Stimulated activated naive CD8-positive, alpha-beta T cell treated with anti-CD3 and anti-CD28 coated beads, Interleukin-15, amount 100 ng/mL, for 72 hours (primary cell): ENCODE results near the gene SLC2A8.

Experiments used
- ATAC-seq: fragments of 150-1000 bp; cut with Tn5 transposase; 2 replicates; pipeline ENCODE4 v1.10.0; 2021; ENCODE audit warnings: mild to moderate bottlenecking, moderate library complexity
- DNase-seq, 2 donors: peaks; one replicate each; pipeline ENCODE4 v3.0.0; 2021 to 2022
- H3K27ac Mint-ChIP-seq, 2 donors: one replicate each; pipeline ENCODE4 v1.8.0; 2022; ENCODE audit warnings: mild to moderate bottlenecking in 2 of 2, mixed read lengths in 2 of 2, moderate library complexity in 2 of 2
- H3K27me3 Mint-ChIP-seq: one replicate; pipeline ENCODE4 v1.8.0; 2022; ENCODE audit warnings: mixed read lengths
- H3K4me1 Mint-ChIP-seq: one replicate; pipeline ENCODE4 v1.8.0; 2022; ENCODE audit warnings: mild to moderate bottlenecking, mixed read lengths
- H3K4me3 Mint-ChIP-seq, 2 donors: one replicate each; pipeline ENCODE4 v1.8.0; 2022; ENCODE audit warnings: mild to moderate bottlenecking in 2 of 2, mixed read lengths in 2 of 2, moderate library complexity in 1 of 2
- H3K9me3 Mint-ChIP-seq, 2 donors: one replicate each; pipeline ENCODE4 v1.8.0; 2022; ENCODE audit warnings: mixed read lengths in 2 of 2

The SLC2A8 gene

GRCh38 chr9:127368852-127369402 is 28.0 kb upstream of the SLC2A8 start:
- Mint-ChIP-seq H3K4me3 (no peak overlapping the region), H3K4me1 (peaks cover 5% of the 10 kb centered on the region), H3K9me3 (no peaks in the 10 kb centered on the region), H3K27me3 (peaks cover 69% of the 10 kb centered on the region), H3K27ac (peak overlapping the region in 1 of 2 donors; percentile 11)
- DNase-seq = no peak
- no peak for ATAC-seq

GRCh38 chr9:127369428-127369827 is 27.5 kb upstream of the SLC2A8 start:
- DNase-seq = no peak
- peaks cover 69% of the 10 kb centered on the region for H3K27me3 Mint-ChIP-seq
- peaks cover 5% of the 10 kb centered on the region for H3K4me1 Mint-ChIP-seq
- H3K27ac Mint-ChIP-seq = peak overlapping the region in 1 of 2 donors; percentile 11
- no peak for ATAC-seq
- H3K9me3 Mint-ChIP-seq = no peaks in the 10 kb centered on the region
- H3K4me3 Mint-ChIP-seq = no peak overlapping the region

- Mint-ChIP-seq H3K27me3 (peaks cover 76% of the 10 kb centered on the region), H3K4me3 (no peak overlapping the region), H3K4me1 (peaks cover 5% of the 10 kb centered on the region), H3K27ac (no peak overlapping the region), H3K9me3 (no peaks in the 10 kb centered on the region)
- ATAC-seq (no peak), DNase-seq (no peak)
These were observed 26.8 kb upstream of the SLC2A8 start for GRCh38 chr9:127370147-127370579.

GRCh38 chr9:127370672-127371648 is 26.0 kb upstream of the SLC2A8 start:
- DNase-seq (no peak), ATAC-seq (no peak)
- Mint-ChIP-seq H3K4me1 (peaks cover 5% of the 10 kb centered on the region), H3K4me3 (no peak overlapping the region), H3K27ac (peak overlapping the region in 1 of 2 donors; percentile 77), H3K27me3 (peaks cover 84% of the 10 kb centered on the region), H3K9me3 (no peaks in the 10 kb centered on the region)

GRCh38 chr9:127380479-127380878 is 16.5 kb upstream of the SLC2A8 start:
- Mint-ChIP-seq H3K9me3 (no peaks in the 10 kb centered on the region), H3K27ac (no peak overlapping the region), H3K4me1 (peaks cover 9% of the 10 kb centered on the region), H3K27me3 (peaks cover 78% of the 10 kb centered on the region), H3K4me3 (no peak overlapping the region)
- no peak for DNase-seq
- no peak for ATAC-seq

- DNase-seq (no peak), ATAC-seq (no peak)
- Mint-ChIP-seq H3K9me3 (no peaks in the 10 kb centered on the region), H3K27me3 (peaks cover 82% of the 10 kb centered on the region), H3K27ac (no peak overlapping the region), H3K4me1 (peaks cover 24% of the 10 kb centered on the region), H3K4me3 (no peak overlapping the region)
These were observed 14.4 kb upstream of the SLC2A8 start for GRCh38 chr9:127382541-127382940.

- Mint-ChIP-seq H3K27me3 (peaks cover 80% of the 10 kb centered on the region), H3K9me3 (no peaks in the 10 kb centered on the region), H3K27ac (peak overlapping the region; percentile 28 to 55), H3K4me3 (no peak overlapping the region), H3K4me1 (peaks cover 39% of the 10 kb centered on the region)
- no peak for DNase-seq
- no peak for ATAC-seq
These were observed 12.8 kb upstream of the SLC2A8 start for GRCh38 chr9:127384016-127384730.

GRCh38 chr9:127384901-127385300 is 12.1 kb upstream of the SLC2A8 start:
- Mint-ChIP-seq H3K27me3 (peaks cover 73% of the 10 kb centered on the region), H3K4me3 (no peak overlapping the region), H3K9me3 (no peaks in the 10 kb centered on the region), H3K27ac (no peak overlapping the region), H3K4me1 (peaks cover 45% of the 10 kb centered on the region)
- DNase-seq (no peak), ATAC-seq (no peak)

GRCh38 chr9:127386249-127386648 is 10.7 kb upstream of the SLC2A8 start:
- Mint-ChIP-seq H3K4me1 (peaks cover 56% of the 10 kb centered on the region), H3K4me3 (no peak overlapping the region), H3K9me3 (no peaks in the 10 kb centered on the region), H3K27ac (no peak overlapping the region), H3K27me3 (peaks cover 69% of the 10 kb centered on the region)
- no peak for DNase-seq
- no peak for ATAC-seq

GRCh38 chr9:127386981-127387380 is 10.0 kb upstream of the SLC2A8 start:
- no peak overlapping the region for H3K4me3 Mint-ChIP-seq
- peaks cover 69% of the 10 kb centered on the region for H3K27me3 Mint-ChIP-seq
- H3K4me1 Mint-ChIP-seq = peaks cover 56% of the 10 kb centered on the region
- no peaks in the 10 kb centered on the region for H3K9me3 Mint-ChIP-seq
- ATAC-seq (no peak), DNase-seq (no peak)
- H3K27ac Mint-ChIP-seq = peak overlapping the region in 1 of 2 donors; percentile 20

GRCh38 chr9:127388037-127388855 is 8.7 kb upstream of the SLC2A8 start:
- Mint-ChIP-seq H3K27me3 (peaks cover 69% of the 10 kb centered on the region), H3K4me3 (peak overlapping the region; percentile 55 to 74), H3K9me3 (no peaks in the 10 kb centered on the region), H3K4me1 (peaks cover 56% of the 10 kb centered on the region), H3K27ac (peak overlapping the region; percentile 23 to 86)
- ATAC-seq (peak; percentile 99), DNase-seq (peak; percentile 84 to 92)

GRCh38 chr9:127388856-127389238 is 8.1 kb upstream of the SLC2A8 start:
- H3K9me3 Mint-ChIP-seq = no peaks in the 10 kb centered on the region
- DNase-seq (no peak), ATAC-seq (no peak)
- peak overlapping the region in 1 of 2 donors; percentile 86 for H3K27ac Mint-ChIP-seq
- H3K27me3 Mint-ChIP-seq = peaks cover 69% of the 10 kb centered on the region
- H3K4me1 Mint-ChIP-seq = peaks cover 58% of the 10 kb centered on the region
- H3K4me3 Mint-ChIP-seq = peak overlapping the region; percentile 55 to 74

GRCh38 chr9:127389381-127390247 is 7.4 kb upstream of the SLC2A8 start:
- peak overlapping the region in 1 of 2 donors; percentile 55 for H3K4me3 Mint-ChIP-seq
- no peak for DNase-seq
- peaks cover 59% of the 10 kb centered on the region for H3K4me1 Mint-ChIP-seq
- peaks cover 69% of the 10 kb centered on the region for H3K27me3 Mint-ChIP-seq
- no peak for ATAC-seq
- no peaks in the 10 kb centered on the region for H3K9me3 Mint-ChIP-seq
- no peak overlapping the region for H3K27ac Mint-ChIP-seq

GRCh38 chr9:127390248-127390545 is 6.8 kb upstream of the SLC2A8 start:
- peak overlapping the region in 1 of 2 donors; percentile 42 for H3K4me3 Mint-ChIP-seq
- peaks cover 59% of the 10 kb centered on the region for H3K4me1 Mint-ChIP-seq
- no peak for ATAC-seq
- H3K9me3 Mint-ChIP-seq = no peaks in the 10 kb centered on the region
- no peak overlapping the region for H3K27ac Mint-ChIP-seq
- peaks cover 69% of the 10 kb centered on the region for H3K27me3 Mint-ChIP-seq
- no peak for DNase-seq
